Bronchial epithelial cell (primary cell): ENCODE measurements around the gene RBM10. TPM values are rescaled to one million over a fixed set of nuclear protein-coding genes. Genes with fewer than 3 reads are reported as not detected.

Experiments used
- DNase-seq: peaks from one replicate; pipeline ENCODE4 v3.0.0-alpha.2; 2010; ENCODE audit warnings: low read depth
- FAIRE-seq: peaks from 2 replicates; lab custom pipeline; 2011; peaks lifted over from hg19 to GRCh38; lab: Jason Lieb, UNC
- H3K27me3 ChIP-seq: 2 replicates; pipeline ENCODE4 v1.5.1; 2011; ENCODE audit warnings: low read length; ENCODE audit not compliant: control insufficient read depth, insufficient read depth
- H3K36me3 ChIP-seq: 2 replicates; pipeline ENCODE4 v1.5.1; 2011; ENCODE audit warnings: low read length; ENCODE audit not compliant: control insufficient read depth, insufficient read depth
- H3K4me3 ChIP-seq: 2 replicates; pipeline ENCODE4 v1.5.1; 2011; ENCODE audit warnings: mild to moderate bottlenecking, low read depth, low read length, control low read depth
- CTCF ChIP-seq: IDR thresholded peaks from 2 replicates; pipeline ENCODE4 v1.5.1; 2011; ENCODE audit warnings: mild to moderate bottlenecking, moderate library complexity, low read length, control low read depth, inconsistent platforms; ENCODE audit not compliant: insufficient read depth, severe bottlenecking
- total RNA-seq: library from RNA; depleted of rRNA; stranded (reverse); fragments of >200 nt; gene quantifications from 2 replicates; pipeline ENCODE4 v1.2.1, GENCODE V29; 2014

The RBM10 gene
- total RNA-seq, 1 donor from 2014 or later, result 29.0 TPM

- Histone ChIP-seq H3K27me3 (no peaks in the 10 kb centered on the region), H3K4me3 (no peak overlapping the region), H3K36me3 (peaks cover 29% of the 10 kb centered on the region)
- FAIRE-seq (no peak), DNase-seq (no peak)
- TF ChIP-seq CTCF, result no peak
Observed at GRCh38 chrX:47199286-47199685, 54.3 kb downstream of the RBM10 start.

GRCh38 chrX:47200385-47201150 is 55.5 kb downstream of the RBM10 start:
- FAIRE-seq, result peak; percentile 75
- no peak overlapping the region for H3K4me3 ChIP-seq

GRCh38 chrX:47201345-47201944 is 56.4 kb downstream of the RBM10 start:
- Histone ChIP-seq H3K36me3 (peaks cover 35% of the 10 kb centered on the region), H3K27me3 (no peaks in the 10 kb centered on the region), H3K4me3 (no peak overlapping the region)
- no peak for FAIRE-seq
- TF ChIP-seq CTCF, result no peak
- no peak for DNase-seq

More at GRCh38 chrX:47200385-47201150, 55.5 kb downstream of the RBM10 start:
- DNase-seq, result peak; percentile 90
- H3K36me3 ChIP-seq, result peaks cover 32% of the 10 kb centered on the region
- H3K27me3 ChIP-seq, result no peaks in the 10 kb centered on the region
- TF ChIP-seq CTCF, result peak; percentile 49

GRCh38 chrX:47202316-47202715 is 57.3 kb downstream of the RBM10 start:
- TF ChIP-seq CTCF, result no peak
- Histone ChIP-seq H3K36me3 (peaks cover 33% of the 10 kb centered on the region), H3K27me3 (no peaks in the 10 kb centered on the region), H3K4me3 (no peak overlapping the region)
- FAIRE-seq (no peak), DNase-seq (no peak)

GRCh38 chrX:47202877-47203276 is 57.9 kb downstream of the RBM10 start:
- FAIRE-seq (no peak), DNase-seq (no peak)
- TF ChIP-seq CTCF, result no peak
- Histone ChIP-seq H3K27me3 (no peaks in the 10 kb centered on the region), H3K36me3 (peaks cover 35% of the 10 kb centered on the region), H3K4me3 (no peak overlapping the region)
